Stimulated activated CD4-positive, alpha-beta T cell treated with anti-CD3 and anti-CD28 coated beads, Interleukin-15, amount 100 ng/mL, for 1 hour (primary cell): ENCODE data around the gene PPM1B.
"Not testable (repeated sequence)": the region's sequence is repeated elsewhere in the genome, so short reads cannot be mapped to it uniquely, and the experiment has no call there.

ENCODE experiments used
- DNase-seq, 2 donors: peaks; one replicate each; pipeline ENCODE4 v3.0.0-alpha.2; 2020; ENCODE audit warnings: low read depth in 1 of 2, low spot score in 1 of 2

Gene PPM1B

DNA sequence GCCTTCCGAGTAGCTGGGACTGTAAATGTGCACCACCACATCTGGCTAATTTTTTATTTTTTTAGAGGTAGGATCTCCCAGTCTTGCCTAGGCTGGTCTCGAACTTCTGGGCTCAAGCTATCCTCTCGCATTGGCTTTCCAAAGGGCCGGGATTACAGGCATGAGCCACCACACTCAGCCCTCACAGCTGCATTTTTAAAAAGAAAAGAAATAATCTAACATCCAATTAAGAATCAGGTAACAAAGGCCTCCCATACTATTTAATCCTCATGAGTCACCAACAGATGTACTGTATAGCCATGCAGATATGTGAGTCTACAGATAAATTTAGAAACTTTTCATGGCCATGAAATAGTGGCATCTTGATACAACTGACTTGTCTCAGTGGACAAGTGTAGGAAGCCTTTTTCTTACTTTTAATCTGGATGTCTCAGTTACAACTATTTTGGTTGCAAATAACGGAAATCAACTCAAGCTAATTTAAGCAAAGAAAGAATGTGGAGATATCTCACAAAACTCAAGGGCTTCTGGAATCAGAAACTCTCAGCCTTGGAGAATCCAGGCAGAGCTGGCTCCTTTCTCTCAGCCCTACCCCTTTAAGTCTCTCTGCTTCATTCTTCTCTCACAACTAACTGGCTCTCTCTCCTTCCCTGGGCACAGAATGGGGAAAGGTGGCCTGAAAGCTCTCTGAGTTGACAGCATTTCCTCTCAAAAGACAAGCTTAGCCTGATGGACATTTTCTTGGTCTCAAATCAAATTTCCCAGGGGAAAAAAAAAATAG, 12.8 kb upstream of the PPM1B start:
- no peak for DNase-seq

- no peak for DNase-seq
These were observed 4.9 kb upstream of the PPM1B start for GRCh38 chr2:44163777-44164176.

DNA sequence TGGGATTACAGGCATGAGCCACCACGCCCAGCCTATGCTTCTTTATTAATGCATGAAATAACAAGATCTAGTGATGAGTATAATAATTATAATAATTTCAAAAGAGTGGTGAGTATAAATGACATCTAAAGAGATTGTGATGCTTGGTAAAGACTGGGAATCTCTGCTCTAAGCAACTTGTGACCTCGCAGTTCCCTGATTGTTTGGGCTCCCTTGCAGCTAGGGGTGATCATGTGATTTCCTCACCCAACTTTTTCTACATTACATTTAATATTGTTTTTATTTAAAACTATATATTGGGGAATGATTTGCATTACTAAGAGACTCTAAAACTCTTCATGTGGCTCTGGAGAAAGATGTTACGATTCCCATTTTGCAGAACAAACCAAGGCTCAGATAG, 4.1 kb upstream of the PPM1B start:
- no peak for DNase-seq

DNA sequence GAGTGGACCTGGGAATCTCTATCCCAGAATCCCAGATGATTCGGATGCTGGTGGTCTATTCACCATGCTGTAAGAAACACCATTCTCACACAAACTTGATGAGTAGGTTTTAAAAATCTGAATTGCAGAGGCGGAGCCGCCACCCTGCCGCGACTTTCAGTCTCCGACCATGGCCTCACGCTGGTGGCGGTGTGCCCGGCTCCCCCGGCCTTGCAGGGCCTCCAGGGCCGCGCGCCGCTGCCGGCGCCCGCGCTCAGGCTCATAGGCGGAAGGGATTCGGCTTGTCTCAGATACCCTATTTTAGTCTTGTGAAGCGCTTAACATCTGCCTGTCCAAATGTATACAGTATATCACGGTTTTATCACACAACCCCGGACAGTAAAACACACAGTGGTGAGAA, 2.6 kb upstream of the PPM1B start:
- DNase-seq, result no peak

DNA sequence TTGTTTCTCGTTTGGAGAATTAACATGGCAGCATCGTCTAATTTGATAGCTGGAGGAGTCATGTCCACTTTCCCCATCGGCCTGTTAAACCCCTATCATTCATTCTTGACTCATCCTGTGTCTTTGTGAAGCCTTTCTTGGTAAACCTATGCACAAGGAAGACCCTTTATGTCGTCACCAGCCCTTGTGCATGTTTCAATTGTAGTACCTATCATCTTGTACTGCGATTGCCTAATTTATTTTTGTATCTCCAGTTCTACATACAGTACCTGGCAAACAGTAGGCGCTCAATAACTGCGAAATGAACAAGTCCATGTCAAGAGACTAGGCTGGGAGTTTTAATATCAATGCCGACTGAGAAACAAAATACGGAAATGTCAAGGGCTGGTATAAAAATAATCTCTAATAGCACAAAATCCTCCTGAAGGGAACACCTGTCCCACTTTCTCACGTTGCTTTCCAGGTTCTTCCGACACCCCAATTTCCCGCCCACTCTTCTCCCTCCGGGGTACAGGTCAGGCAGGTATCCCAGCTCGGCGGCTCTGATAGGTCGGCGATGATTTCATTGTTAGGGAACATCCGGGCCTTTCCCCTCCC, 1.3 kb upstream of the PPM1B start:
- DNase-seq, result no peak

DNA sequence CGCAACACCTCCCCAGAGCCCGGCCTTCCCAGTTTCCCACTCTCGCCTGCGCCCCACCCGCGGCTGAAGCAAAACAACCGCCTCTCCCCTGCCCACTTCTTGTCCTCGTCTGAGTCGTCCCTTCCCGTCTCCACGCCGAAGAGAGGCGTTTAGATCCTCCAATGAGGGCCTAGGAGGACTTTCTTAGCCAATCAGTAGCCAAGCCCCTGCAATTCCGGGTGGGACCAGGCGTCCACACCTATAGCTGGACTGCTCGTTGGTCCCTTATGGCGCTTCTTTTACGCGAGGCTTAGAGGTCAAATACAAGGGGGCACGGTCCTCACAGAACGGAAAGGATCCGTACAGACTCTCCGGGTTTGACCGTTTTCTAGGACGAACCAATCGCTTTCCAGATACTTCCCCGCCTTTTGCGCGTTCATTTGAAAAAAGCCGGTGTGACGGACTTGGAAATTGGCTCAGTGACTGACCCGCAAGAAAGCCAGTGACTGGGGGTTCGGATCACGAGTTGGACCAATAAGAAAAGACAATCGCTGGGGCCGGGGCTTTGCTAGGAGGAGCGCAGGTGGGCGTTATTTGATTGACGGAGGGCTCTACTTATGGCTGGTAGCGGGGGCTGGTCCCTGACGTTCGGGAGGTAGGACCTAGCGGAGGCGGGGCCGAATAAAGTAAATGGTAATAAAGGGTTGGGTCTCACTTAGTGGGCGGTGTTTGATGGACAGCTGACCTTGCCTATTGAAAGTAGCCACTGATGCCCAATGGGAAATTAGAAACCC, 581 bp upstream of the PPM1B start:
- DNase-seq, result peak; percentile 81 to 92

- peak in 1 of 2 donors; percentile 21 for DNase-seq
These were observed 652 bp downstream of the PPM1B start for GRCh38 chr2:44169155-44169898.

GRCh38 chr2:44170311-44170717, 1.6 kb downstream of the PPM1B start:
- DNase-seq, result no peak

- no peak for DNase-seq
These were observed 2.3 kb downstream of the PPM1B start for GRCh38 chr2:44171018-44171417.

- DNase-seq, result not testable (repeated sequence)
These were observed 2.8 kb downstream of the PPM1B start for GRCh38 chr2:44171442-44171841.

DNA sequence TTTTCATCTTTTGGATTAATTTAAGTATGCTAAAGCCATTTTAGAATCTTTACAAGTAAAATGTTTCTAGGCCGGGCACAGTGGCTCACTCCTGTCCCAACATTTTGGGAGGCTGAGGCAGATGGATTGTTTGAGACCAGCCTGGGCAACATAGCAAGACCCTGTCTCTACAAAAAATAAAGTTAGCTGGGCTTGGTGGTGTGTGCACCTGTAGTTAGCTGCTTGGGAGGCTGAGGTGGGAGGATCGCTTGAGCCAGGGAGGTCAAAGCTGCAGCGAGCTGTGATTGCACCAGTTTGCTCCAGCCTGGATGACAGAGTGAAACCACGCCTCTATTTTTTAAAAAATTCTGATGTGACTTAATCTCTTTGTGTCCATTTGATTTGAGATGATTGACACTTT, 3.9 kb downstream of the PPM1B start:
- DNase-seq, result no peak

GRCh38 chr2:44178950-44179349, 10.3 kb downstream of the PPM1B start:
- DNase-seq, result no peak

DNA sequence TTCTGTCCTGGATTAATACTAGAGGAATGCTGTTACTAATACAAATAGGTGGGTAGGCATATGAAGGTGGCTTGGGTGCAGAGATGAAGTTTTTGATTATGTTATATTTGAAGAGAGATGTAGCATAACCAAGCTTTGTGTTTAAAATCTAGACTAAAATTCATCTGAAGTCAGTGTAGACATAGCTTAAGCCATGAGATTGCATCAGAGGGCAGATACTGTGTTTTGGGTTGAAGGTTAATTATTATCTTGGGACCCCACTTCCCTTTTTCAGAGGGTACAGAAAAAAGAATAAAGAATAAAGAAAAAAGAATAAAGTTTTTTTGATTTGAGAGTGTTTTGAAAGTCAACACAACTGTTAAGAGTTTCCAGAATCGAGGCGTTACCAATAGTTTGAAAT, 13.0 kb downstream of the PPM1B start:
- no peak for DNase-seq

GRCh38 chr2:44184106-44184505, 15.4 kb downstream of the PPM1B start:
- DNase-seq, result no peak

GRCh38 chr2:44186810-44187209, 18.1 kb downstream of the PPM1B start:
- no peak for DNase-seq

DNA sequence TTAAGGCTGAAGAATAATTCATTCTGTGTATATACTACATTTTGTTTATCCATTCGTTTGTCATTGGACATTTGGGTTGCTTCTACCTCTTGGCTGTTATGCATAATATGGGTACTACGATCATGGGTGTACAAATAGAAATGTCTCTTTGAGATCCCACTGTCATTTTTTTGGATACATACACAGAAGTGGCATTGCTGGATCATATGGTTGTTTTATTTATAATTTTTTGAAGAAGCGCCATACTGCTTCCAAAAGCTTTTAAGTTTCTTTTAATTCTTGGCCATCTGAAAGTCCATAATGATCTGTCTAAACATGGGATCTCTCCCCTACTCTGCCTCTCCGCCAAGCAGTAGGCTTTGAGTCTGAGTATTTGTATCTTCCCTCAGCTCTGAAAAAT, 18.6 kb downstream of the PPM1B start:
- no peak for DNase-seq

DNA sequence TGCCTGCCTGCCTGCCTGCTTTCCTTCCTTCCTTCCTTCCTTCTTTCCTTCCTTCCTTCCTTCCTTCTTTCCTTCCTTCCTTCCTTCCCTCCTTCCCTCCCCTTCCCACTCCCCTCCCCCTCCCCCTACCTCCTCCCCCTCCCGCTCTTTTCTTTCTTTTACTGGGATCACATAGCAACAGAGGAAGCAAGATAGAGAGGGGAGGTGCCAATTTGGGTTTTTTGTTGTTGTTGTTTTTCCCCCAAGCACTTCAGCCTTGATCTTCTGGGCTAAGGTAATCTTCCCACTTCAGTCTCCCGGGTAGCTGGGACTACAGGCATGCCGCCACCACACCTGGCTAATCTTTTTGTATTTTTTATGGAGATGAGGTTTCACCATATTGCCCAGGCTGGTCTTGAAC, 20.0 kb downstream of the PPM1B start:
- no peak for DNase-seq

- DNase-seq, result no peak
These were observed 20.4 kb downstream of the PPM1B start for GRCh38 chr2:44189104-44189503.

DNA sequence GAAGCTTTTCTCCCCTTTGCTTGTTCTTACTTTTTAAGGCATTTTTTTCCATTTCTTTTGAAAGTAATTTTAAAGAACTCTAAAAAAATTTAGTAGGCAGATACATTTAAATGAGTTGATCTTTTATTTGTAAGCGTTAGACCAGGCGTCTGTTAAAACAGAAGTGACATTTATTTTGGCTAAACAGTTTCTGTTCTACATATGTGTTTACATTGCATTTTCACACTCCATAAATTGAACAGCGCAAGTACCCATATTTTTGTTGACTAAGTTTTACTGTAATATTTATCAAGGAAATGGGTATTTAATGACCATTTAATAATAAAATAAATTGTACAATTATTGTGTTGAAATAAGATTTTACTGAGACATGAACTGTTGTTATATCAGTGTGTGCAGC, 21.9 kb downstream of the PPM1B start:
- DNase-seq, result no peak

DNA sequence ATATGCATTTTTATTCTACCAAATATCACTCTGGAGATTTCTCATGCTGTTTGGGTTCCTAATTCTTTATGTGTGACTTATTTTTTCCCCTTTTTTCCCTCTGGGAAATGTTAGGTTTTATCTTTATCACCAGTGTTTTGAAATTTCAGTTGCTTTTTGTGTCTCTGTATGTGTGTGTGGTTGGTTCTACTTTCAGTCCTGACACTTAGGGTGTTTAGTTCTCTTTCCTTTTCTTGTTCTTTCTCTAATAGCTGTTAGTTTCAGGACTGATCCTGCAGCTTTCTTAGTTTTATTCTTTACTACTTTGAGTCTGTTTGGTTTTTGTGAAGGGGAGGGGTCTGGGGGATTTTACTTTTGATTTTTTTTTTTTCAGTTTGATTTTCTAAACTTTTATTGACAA, 23.1 kb downstream of the PPM1B start:
- no peak for DNase-seq

GRCh38 chr2:44192646-44193045, 24.0 kb downstream of the PPM1B start:
- DNase-seq, result no peak

DNA sequence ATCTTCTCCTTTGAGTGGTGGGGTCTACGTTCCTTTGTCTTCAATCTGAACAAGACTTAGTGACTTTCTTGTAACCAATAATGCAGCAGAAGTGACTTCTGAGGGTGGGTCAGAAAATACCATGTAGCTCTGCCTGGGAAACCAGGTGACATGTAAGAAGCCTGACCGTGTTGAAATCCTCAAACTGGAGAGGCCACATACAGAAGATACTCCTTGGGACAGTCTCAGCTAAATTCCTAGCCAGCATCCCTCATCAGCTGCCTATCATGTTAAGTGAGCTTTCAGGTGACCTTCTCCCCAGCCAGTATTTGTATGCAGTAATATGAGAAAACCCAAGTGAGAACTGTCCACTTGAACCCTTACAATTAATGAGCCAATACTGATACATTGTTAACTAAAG, 27.0 kb downstream of the PPM1B start:
- no peak for DNase-seq
